SK-N-MC (cell line): ENCODE measurements around the gene SRGAP3.

Experiments used
- EZH2 ChIP-seq: fragments of 200-600 bp; sonication (generic); IDR thresholded peaks from one replicate; pipeline ENCODE4 v1.6.1; 2017; ENCODE audit warnings: antibody characterized with exemption
- FOXP2 ChIP-seq: optimal IDR thresholded peaks from 2 replicates; pipeline ENCODE3; 2011; ENCODE audit warnings: mild to moderate bottlenecking, moderate library complexity; ENCODE audit not compliant: insufficient read depth; ENCODE audit errors: extremely low read length, control extremely low read depth
- POLR2AphosphoS5 ChIP-seq: IDR thresholded peaks from 2 replicates; pipeline ENCODE4 v1.6.1; 2012; ENCODE audit warnings: mild to moderate bottlenecking, low read depth, low read length, borderline replicate concordance

DNA sequence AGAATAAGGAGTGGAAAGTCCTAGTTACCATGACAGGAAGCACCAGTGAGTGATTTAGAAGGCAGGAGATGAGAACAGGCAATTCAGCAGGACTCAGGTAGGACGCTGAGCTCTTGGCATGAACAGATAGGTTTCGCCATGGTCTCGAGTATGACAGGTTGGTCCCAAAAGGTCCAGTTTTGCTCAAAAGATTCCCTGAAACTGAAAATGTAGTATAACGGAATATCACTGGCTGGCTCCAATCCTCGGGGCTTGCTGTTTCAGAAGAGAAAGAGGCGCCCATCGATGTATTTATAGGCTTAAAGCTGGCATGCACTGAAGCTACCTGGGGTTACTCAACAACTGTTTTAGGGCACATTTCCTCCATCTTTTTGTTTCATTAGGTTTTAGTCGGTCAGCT is 59.2 kb downstream of the SRGAP3 start:
- TF ChIP-seq FOXP2 (no peak), POLR2AphosphoS5 (no peak), EZH2 (no peak)
